Esophagus squamous epithelium (tissue), 4 donors: ENCODE results near the gene APIP.

Experiments used
- POLR2A ChIP-seq, 4 donors: fragments of 450-650 bp; IDR thresholded peaks; one replicate each; pipeline ENCODE4 v1.6.1; 2017; ENCODE audit warnings: antibody characterized with exemption in 4 of 4, mild to moderate bottlenecking in 4 of 4, moderate library complexity in 3 of 4
- TF ChIP-seq, protein P1 (sequence below), 6 experiments: fragments of 450-650 bp in 4 of 6; fragments of 200-600 bp in 2 of 6; sonication (generic) in 2 of 6; IDR thresholded peaks; one replicate each; pipeline ENCODE4 v1.5.1; 2016 to 2019; ENCODE audit warnings: antibody characterized with exemption in 6 of 6, mild to moderate bottlenecking in 4 of 6, moderate library complexity in 4 of 6

DNA sequence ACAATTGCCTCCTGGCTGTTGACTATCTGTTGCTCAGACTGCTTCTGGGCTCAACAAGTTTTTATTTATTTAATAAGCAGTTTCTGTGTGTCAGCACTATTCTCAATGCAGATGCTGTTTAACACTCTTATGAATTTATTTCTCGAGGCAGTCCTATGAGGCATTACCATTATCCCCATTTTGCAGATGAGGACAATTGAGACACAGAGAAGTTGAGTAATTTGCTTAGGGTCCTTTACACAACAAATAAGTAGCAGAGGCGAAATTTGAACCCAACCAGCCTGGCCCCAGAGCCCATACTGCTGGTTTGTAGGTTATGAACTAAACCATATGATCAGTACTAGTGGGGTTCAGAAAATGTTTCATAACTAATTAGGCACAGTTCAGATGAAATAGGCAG, 58.7 kb downstream of the APIP start:
- no peak for TF ChIP-seq POLR2A (IDR thresholded peaks at IDR 0.05)
- TF ChIP-seq, protein P1, sequence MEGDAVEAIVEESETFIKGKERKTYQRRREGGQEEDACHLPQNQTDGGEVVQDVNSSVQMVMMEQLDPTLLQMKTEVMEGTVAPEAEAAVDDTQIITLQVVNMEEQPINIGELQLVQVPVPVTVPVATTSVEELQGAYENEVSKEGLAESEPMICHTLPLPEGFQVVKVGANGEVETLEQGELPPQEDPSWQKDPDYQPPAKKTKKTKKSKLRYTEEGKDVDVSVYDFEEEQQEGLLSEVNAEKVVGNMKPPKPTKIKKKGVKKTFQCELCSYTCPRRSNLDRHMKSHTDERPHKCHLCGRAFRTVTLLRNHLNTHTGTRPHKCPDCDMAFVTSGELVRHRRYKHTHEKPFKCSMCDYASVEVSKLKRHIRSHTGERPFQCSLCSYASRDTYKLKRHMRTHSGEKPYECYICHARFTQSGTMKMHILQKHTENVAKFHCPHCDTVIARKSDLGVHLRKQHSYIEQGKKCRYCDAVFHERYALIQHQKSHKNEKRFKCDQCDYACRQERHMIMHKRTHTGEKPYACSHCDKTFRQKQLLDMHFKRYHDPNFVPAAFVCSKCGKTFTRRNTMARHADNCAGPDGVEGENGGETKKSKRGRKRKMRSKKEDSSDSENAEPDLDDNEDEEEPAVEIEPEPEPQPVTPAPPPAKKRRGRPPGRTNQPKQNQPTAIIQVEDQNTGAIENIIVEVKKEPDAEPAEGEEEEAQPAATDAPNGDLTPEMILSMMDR (IDR thresholded peaks at IDR 0.05): no peak
